ENCODE results near the gene WDR70.

- TF ChIP-seq POLR2A (IDR thresholded peaks at IDR 0.05) (no peak), CTCF (IDR thresholded peaks at IDR 0.05) (no peak)
Measured at GRCh38 chr5:37549411-37549810, 170.3 kb downstream of the WDR70 start.
